Measurements from ENCODE around the gene HPSE2.

- TF ChIP-seq REST (IDR thresholded peaks at IDR 0.05; ENCODE audit: insufficient read depth in 1 of 2, low read depth in 2 of 2, low read length in 2 of 2) (no peak), POLR2AphosphoS5 (IDR thresholded peaks at IDR 0.05; ENCODE audit: low read depth, low read length) (no peak), FOXP2 (optimal IDR thresholded peaks at IDR 0.05; ENCODE audit: borderline replicate concordance, extremely low read depth, extremely low read length, insufficient read depth) (no peak), TAF1 (IDR thresholded peaks at IDR 0.05; ENCODE audit: borderline replicate concordance, insufficient read depth, low read length) (no peak), SIN3A (IDR thresholded peaks at IDR 0.05; ENCODE audit: borderline replicate concordance, insufficient read depth, low read length) (no peak)
Measured at GRCh38 chr10:98624963-98625362, 610.7 kb downstream of the HPSE2 start.

All from PFSK-1 (cell line).